Subcutaneous abdominal adipose tissue (tissue), 5 donors: ENCODE data around the gene TSPAN14.

Experiments
- H3K27ac ChIP-seq: one replicate; pipeline ENCODE4 v1.7.0; 2013; ENCODE audit warnings: low read depth, mild to moderate bottlenecking, inconsistent platforms, low read length, moderate library complexity
- H3K27me3 ChIP-seq, 5 donors: one replicate each; pipeline ENCODE4 v1.7.0; 2013; ENCODE audit warnings: low read length in 5 of 5, inconsistent platforms in 1 of 5; ENCODE audit not compliant: control insufficient read depth in 5 of 5, insufficient read depth in 4 of 5
- H3K36me3 ChIP-seq, 5 donors: one replicate each; pipeline ENCODE4 v1.7.0; 2013; ENCODE audit warnings: low read length in 5 of 5; ENCODE audit not compliant: control insufficient read depth in 5 of 5, insufficient read depth in 5 of 5
- H3K4me1 ChIP-seq, 5 donors: one replicate each; pipeline ENCODE4 v1.7.0; 2013; ENCODE audit warnings: low read length in 5 of 5, mild to moderate bottlenecking in 3 of 5, moderate library complexity in 1 of 5; ENCODE audit not compliant: control insufficient read depth in 5 of 5, insufficient read depth in 5 of 5
- H3K4me3 ChIP-seq, 5 donors: one replicate each; pipeline ENCODE4 v1.7.0; 2013; ENCODE audit warnings: low read length in 5 of 5, low read depth in 1 of 5
- H3K9ac ChIP-seq, 5 donors: one replicate each; pipeline ENCODE4 v1.7.0; 2013; ENCODE audit warnings: low read length in 5 of 5, mild to moderate bottlenecking in 4 of 5, moderate library complexity in 3 of 5
- H3K9me3 ChIP-seq, 5 donors: one replicate each; pipeline ENCODE4 v1.7.0; 2013; ENCODE audit warnings: low read length in 5 of 5; ENCODE audit not compliant: control insufficient read depth in 5 of 5
- donor health status: healthy.
- donor health status: healthy.
- donor health status: healthy.
- donor health status: healthy.
- donor health status: healthy.

The TSPAN14 gene

GRCh38 chr10:80485076-80485945 is 31.2 kb downstream of the TSPAN14 start:
- peak overlapping the region; percentile 77 for H3K27ac ChIP-seq
- H3K9me3 ChIP-seq: no peaks in the 10 kb centered on the region
- peaks cover 0 to 19% (median 16%) of the 10 kb centered on the region in 5 donors for H3K36me3 ChIP-seq
- peak overlapping the region in 3 of 5 donors; percentile 3 to 13 (median 4) for H3K9ac ChIP-seq
- peaks cover 23 to 78% (median 69%) of the 10 kb centered on the region in 5 donors for H3K4me1 ChIP-seq
- no peaks in the 10 kb centered on the region for H3K27me3 ChIP-seq
- H3K4me3 ChIP-seq: peak overlapping the region in 3 of 5 donors; percentile 5 to 48 (median 8)

GRCh38 chr10:80485946-80486764 is 32.0 kb downstream of the TSPAN14 start:
- Histone ChIP-seq H3K4me1 (peaks cover 23 to 86% (median 77%) of the 10 kb centered on the region in 5 donors), H3K27ac (peak overlapping the region; percentile 77), H3K4me3 (peak overlapping the region in 4 of 5 donors; percentile 5 to 48 (median 25))

GRCh38 chr10:80486785-80487420 is 32.8 kb downstream of the TSPAN14 start:
- H3K4me1 ChIP-seq: peaks cover 29 to 89% (median 85%) of the 10 kb centered on the region in 5 donors
- H3K27me3 ChIP-seq: no peaks in the 10 kb centered on the region
- H3K36me3 ChIP-seq: peaks cover 3 to 35% (median 32%) of the 10 kb centered on the region in 5 donors
- H3K9ac ChIP-seq: no peak overlapping the region
- peak overlapping the region in 1 of 5 donors; percentile 8 for H3K4me3 ChIP-seq
- H3K9me3 ChIP-seq: no peaks in the 10 kb centered on the region
- H3K27ac ChIP-seq: peak overlapping the region; percentile 77

More at GRCh38 chr10:80485946-80486764, 32.0 kb downstream of the TSPAN14 start:
- Histone ChIP-seq H3K9ac (peak overlapping the region in 3 of 5 donors; percentile 4 to 32 (median 13)), H3K27me3 (no peaks in the 10 kb centered on the region), H3K36me3 (peaks cover 3 to 27% (median 25%) of the 10 kb centered on the region in 5 donors), H3K9me3 (no peaks in the 10 kb centered on the region)

- Histone ChIP-seq H3K27ac (peak overlapping the region; percentile 77), H3K4me1 (peaks cover 29 to 94% (median 89%) of the 10 kb centered on the region in 5 donors), H3K36me3 (peaks cover 3 to 37% (median 32%) of the 10 kb centered on the region in 5 donors), H3K9me3 (no peaks in the 10 kb centered on the region), H3K4me3 (no peak overlapping the region), H3K27me3 (no peaks in the 10 kb centered on the region), H3K9ac (no peak overlapping the region)
These were observed 33.3 kb downstream of the TSPAN14 start for GRCh38 chr10:80487421-80487785.

GRCh38 chr10:80487791-80488538 is 33.9 kb downstream of the TSPAN14 start:
- Histone ChIP-seq H3K9ac (peak overlapping the region in 3 of 5 donors; percentile 10 to 49 (median 26)), H3K9me3 (no peaks in the 10 kb centered on the region), H3K4me1 (peaks cover 29 to 96% (median 92%) of the 10 kb centered on the region in 5 donors), H3K27me3 (no peaks in the 10 kb centered on the region), H3K36me3 (peaks cover 3 to 37% (median 32%) of the 10 kb centered on the region in 5 donors), H3K4me3 (peak overlapping the region in 2 of 5 donors; percentile 11 to 22), H3K27ac (peak overlapping the region; percentile 77)

GRCh38 chr10:80488539-80489066 is 34.5 kb downstream of the TSPAN14 start:
- H3K36me3 ChIP-seq: peaks cover 3 to 35% (median 29%) of the 10 kb centered on the region in 5 donors
- no peak overlapping the region for H3K4me3 ChIP-seq
- H3K27me3 ChIP-seq: no peaks in the 10 kb centered on the region
- no peak overlapping the region for H3K9ac ChIP-seq
- peaks cover 31 to 96% (median 92%) of the 10 kb centered on the region in 5 donors for H3K4me1 ChIP-seq
- peak overlapping the region; percentile 77 for H3K27ac ChIP-seq
- no peaks in the 10 kb centered on the region for H3K9me3 ChIP-seq

- no peak overlapping the region for H3K9ac ChIP-seq
- H3K4me1 ChIP-seq: peaks cover 33 to 98% (median 94%) of the 10 kb centered on the region in 5 donors
- H3K4me3 ChIP-seq: no peak overlapping the region
- H3K27ac ChIP-seq: peak overlapping the region; percentile 77
- H3K9me3 ChIP-seq: no peaks in the 10 kb centered on the region
- H3K27me3 ChIP-seq: no peaks in the 10 kb centered on the region
- peaks cover 3 to 39% (median 34%) of the 10 kb centered on the region in 5 donors for H3K36me3 ChIP-seq
These were observed 35.4 kb downstream of the TSPAN14 start for GRCh38 chr10:80489371-80490112.

GRCh38 chr10:80491251-80492102 is 37.4 kb downstream of the TSPAN14 start:
- Histone ChIP-seq H3K27ac (peak overlapping the region; percentile 92), H3K9ac (no peak overlapping the region), H3K4me1 (peaks cover 30 to 97% (median 93%) of the 10 kb centered on the region in 5 donors), H3K9me3 (no peaks in the 10 kb centered on the region), H3K27me3 (no peaks in the 10 kb centered on the region), H3K4me3 (peak overlapping the region in 1 of 5 donors; percentile 12), H3K36me3 (peaks cover 3 to 42% (median 34%) of the 10 kb centered on the region in 5 donors)
